NCI-H526 (cell line): ENCODE results near the gene MRPL32.
A peak's percentile ranks its signal among the peaks of the same experiment; 100 is the strongest.
"Not testable (repeated sequence)": the region's sequence is repeated elsewhere in the genome, so short reads cannot be mapped to it uniquely, and the experiment has no call there.

Experiments used
- DNase-seq, 2 experiments: peaks; one replicate each; lab custom pipeline; 2025; lab: John Stamatoyannopoulos, UW

MRPL32 gene

DNA sequence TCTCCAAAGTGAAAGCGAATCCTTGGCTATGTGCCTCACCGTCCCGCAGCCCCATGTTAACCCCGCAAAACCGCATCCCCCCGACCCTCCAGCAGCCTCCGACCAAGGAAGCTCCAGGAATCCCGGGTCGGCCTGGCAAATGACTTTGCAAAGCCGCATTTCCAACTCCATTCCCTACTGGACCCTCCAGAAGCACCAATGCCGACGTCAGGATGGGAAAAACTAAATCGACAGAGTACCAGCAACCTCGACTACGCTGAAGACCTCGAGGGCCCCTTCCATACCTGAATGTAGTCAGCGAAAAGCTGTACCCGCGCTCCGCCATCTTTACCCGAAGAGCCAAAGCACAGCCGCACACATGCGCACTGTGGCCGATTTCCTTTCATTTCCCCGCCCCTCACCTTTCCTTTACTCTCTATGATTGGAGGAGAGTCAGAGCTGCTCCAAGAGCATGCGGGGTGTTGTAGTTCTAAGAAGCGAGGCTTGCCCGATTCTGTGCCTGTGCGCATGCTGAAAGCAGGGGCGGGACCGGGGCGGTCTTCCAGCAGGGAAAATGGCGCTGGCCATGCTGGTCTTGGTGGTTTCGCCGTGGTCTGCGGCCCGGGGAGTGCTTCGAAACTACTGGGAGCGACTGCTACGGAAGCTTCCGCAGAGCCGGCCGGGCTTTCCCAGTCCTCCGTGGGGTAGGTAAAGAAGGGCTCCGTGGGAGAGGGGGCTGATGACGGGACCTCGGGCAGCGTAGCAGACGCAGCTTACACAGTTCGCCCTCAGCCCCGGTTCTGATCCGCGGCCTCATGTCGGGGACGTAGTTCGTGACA, at the start of gene MRPL32, which contains the start of gene PSMA2:
Gene MRPL32 (plus strand): TSS at position 543 of the 818 bp plus-strand sequence. CDS start 11 bp downstream, at position 554.
Gene PSMA2 (minus strand): TSS at position 341 of the 818 bp plus-strand sequence. CDS start 16 bp downstream, at position 325.
- peak; percentile 97 to 98 for DNase-seq

DNA sequence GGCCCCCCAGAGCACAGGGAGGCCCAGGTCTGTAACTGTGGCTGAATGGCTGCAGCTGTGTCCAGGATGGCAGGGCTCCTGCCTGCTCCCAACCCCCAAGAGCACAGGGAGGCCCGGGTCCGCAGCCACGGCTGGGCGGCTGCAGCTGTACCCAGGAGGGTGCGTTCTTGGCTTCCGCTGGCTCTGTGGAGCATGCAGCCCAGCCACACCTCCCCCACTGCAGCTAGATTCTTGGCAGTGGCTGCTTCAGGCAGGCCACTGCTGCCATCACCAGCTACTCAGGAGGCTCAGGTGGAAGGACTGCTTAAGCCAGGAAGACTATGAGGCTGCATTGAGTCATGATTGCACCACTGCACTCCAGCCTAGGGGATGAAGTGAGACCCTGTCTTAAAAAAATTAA, 48.2 kb upstream of the MRPL32 start:
- peak in 1 of 2 experiments; percentile 12 for DNase-seq

DNA sequence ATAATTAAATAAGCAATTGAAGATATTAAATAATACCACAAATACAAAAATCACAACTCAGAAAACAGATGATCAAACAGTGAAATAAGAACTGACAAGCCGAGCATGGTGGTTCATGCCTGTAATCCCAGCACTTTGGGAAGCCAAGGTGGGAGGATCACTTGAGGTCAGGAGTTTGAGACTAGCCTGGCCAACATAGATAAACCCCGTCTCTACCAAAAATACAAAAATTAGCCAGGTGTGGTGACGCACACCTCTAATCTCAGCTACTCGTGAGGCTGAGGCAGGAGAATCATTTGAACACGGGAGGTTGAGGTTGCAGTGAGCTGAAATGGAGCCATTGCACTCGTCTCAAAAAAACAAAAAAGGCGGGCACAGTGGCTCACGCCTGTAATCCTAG, 47.0 kb upstream of the MRPL32 start:
- DNase-seq: not testable (repeated sequence)

DNA sequence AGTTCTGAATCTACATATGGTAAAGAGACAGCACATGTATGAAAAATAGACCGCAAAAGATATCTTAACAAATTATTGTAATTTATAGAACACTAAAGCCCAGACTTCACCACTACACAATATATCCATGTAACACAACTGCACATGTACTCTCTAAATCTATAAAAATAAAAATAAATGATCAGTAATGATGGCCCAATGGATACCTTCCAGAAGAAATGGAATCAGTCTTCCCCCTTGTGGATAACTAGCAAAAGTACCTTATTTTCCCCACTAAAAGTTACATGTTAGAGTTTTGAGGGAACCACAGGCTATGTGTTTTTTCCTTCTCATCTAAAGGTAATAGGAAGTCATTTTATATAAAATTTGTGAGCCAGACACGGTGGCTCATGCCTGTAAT, 46.0 kb upstream of the MRPL32 start:
- DNase-seq: no peak

DNA sequence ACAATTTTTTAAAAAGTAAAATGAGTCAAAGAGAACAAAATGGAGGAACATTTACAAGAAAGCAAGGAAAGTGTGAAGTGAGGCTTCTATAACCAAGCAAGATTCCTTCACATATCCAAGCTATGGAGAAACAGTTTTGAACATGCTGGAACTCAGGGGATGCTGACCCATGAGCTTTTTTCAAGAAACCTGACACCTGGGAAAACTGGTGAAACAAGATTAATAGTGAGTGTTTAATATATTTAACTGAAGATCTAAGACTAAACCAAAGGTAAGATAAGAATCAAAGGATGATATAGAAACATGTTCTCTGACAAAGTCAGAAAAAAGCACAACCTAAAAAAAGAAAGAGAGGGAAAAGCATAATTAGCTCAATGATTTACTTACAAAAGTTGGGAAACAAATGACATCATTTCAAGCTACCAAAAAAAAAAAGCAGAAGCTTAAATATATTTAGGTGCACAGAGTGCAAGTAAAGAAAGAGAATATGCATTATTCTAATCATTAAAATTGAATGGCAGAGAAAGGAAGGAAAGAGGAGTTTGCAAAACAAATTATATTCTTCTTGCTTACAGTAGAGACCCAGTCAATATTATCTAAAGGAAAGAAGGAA, 45.2 kb upstream of the MRPL32 start:
- DNase-seq: no peak

DNA sequence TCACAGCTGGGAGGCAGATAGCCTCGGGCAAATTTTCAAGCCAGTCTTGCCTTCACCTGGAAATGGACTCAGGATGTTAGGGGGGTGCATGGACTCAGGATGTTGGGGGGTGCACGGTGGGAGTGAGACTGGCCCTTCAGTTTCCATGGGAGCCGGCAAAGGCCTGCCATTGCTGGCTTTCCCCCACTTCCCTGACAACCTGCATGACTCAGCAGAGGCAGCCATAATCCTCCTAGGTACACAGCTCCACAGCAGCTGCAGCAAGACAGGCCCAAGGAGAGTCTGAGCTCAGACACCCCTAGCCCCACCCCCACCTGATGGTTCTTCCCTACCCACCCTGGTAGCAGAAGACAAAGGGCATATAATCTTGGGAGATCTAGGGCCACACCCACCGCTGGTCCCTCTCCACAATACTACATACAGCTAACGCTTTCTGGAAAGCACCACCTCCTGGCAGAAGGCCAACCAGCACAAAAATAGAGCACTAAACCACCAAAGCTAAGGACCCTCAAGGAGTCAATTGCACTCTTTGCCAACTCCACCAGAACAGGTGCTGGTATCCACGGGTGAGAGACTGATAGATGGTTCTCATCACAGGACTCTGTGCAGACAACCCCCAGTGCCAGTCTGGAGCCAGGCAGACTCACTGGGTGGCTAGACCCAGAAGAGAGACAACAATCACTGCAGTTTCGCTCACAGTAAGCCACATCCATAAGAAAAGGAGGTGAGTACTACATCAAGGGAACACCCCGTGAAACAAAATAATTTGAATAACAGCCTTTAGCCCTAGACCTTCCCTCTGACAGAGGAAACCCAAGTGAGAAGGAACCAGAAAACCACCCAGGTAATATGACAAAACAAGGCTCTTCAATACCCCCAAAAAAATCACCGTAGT, 38.6 kb upstream of the MRPL32 start:
- no peak for DNase-seq

DNA sequence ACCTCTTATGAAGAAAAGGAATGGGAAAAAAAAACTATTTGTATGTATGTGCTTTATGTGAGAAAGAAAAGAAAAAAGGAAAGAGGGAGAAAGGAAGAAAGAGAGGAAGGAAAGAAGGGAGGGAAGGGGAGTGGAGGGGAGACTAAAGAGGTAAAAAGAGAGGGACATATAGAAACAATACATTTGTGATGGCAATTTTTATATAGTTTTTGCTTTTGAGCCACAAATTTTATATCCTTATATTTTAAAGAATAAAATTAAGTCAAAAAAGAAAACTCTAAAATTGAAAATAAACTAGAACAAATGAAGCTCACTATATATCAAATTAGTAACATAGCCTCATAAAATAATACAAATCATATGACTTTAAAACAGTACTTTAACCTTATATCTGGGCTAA, 31.3 kb upstream of the MRPL32 start:
- DNase-seq: no peak

DNA sequence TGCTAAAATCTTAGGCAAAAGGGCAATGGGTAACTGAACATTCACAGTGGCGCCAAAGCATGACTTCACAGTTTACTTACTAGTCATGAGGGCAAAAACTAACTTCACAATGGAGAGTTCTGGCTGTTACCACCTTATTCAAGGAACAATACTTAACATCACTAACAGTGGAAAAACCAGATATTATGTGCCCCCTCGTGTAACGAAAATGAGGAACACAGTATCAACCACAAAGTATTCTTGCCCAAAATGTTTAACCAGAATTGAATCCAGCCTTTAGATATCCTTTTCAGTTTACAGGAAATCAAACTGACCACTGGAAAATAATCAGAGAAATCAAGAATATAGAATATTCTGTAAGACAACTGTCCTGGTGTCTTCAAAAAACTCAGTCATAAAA, 29.8 kb upstream of the MRPL32 start:
- no peak for DNase-seq

DNA sequence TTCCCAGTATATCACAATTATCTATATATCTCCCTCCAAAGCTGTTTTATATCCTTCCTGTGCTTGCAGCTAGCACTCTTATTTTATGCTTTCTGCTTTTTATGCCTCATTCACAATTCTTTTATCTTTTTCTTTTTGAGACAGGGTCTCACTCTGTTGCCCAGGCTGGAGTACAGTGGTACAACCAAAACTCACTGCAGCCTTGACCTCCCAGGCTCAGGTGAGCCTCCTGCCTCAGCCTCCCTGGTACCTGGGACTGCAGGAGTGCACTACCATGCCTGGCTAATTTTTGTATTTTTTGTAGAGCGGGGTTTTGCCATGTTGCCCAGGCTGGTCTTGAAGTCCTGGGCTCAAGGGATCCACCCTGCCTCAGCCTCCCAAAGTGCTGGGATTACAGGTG, 26.0 kb upstream of the MRPL32 start:
- no peak for DNase-seq

DNA sequence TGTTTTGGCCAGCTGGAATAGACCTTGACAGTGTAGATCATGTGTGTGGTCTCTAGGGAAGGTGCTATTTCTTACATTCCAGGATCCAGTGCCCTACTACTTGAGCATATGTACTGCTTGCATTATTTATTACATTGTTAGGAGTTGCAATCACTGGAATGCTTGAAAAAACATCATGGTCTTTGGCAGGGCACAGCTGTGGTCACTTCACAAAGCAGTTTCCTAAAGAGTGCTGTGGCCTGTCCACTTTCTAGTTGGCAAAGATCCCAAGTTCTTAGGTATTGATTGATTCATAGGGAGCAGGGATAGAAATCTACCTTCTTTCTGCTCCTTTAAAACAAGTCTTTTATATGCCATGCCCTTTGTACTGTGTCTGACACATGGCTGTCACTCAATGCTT, 24.9 kb upstream of the MRPL32 start:
- DNase-seq: no peak

DNA sequence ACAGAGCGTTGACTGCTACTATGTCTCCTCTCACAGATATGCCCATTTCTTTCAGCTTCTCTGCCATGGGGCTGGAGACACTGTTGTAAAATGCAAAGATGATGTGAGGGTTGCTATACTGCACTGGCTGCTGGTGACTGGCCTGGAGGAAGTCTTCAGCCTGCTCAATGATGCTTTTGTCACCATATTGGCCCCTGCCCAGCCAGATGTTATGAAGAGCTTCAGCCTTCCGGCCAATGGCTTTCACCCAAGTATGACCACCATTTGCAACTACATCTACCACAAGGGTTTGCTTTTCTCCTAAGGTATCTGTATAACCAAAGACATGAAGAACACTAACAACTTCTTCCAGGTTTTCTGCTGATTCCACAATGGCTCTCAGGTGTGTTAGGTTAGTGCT, 21.9 kb upstream of the MRPL32 start:
- DNase-seq: no peak

DNA sequence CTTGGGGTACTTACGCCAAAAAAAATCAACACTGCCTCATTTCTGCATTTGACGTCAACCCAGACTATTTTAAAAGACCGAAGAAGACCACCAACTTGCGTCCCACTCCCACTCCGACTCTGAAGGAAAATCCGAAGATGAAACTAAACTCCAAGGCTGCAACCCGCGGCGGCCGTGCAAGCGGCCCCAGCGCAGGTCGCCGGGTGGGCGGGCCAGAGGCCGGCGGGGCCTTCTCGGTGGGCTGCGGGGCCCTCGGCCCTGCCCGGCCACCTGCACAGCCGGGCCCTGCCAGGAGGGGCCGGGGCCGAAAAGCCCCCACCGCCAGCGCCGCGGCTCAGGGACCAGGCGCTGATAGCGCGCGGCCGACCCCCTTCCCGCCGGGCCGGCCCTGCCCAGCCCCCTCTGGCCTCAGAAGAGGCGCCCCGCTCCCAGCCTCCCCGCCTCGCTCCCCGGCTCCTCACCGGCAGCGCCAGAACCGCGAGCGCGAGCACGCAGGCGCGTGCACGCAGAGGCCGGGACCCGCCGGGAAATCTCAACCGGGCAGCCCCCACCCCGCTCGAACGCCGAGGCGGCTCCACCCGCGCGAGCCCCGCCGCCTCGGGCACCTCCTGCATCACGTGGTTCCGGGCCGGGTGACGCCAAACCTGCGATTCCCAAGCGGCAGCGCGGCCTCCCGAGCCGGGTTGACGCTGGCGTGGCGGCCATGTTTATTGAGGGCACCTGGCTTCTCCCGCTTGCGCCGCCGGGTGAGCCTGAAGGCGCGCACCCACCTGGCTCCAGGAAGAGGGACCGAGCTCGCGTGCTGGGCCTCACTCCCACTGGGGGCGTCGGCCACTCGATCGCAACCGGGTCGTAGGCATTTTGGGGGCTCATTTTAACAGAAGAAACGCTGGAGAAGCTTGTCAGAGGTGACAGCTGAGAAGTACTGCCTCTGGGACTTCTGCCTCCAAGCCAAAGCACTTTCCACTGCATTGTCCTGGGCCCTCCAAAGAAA, 20.4 kb upstream of the MRPL32 start, which contains the start of gene C7orf25:
Gene C7orf25 (minus strand): TSS at position 617 of the 994 bp plus-strand sequence. CDS start 1,170 bp downstream, outside the sequence.
- DNase-seq: peak; percentile 88 to 97

DNA sequence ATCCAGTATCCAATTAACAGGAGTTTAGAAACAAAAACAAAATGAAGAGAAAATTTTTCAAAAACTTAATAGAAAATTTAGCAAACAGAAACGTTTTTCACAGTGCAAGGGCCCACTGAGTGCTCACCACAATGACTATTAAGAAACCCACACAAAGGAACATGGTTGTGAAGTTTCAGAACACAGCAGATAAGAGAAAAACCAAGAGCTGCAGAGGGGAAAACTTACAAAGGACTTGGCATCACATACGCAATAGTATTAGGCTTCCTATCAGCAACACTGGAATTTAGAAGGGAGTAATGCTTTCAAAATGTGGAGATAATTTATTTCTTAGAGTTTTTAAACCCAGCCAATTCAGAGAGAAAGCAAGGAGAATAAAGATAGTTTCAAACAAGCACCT, 18.6 kb upstream of the MRPL32 start:
- no peak for DNase-seq

DNA sequence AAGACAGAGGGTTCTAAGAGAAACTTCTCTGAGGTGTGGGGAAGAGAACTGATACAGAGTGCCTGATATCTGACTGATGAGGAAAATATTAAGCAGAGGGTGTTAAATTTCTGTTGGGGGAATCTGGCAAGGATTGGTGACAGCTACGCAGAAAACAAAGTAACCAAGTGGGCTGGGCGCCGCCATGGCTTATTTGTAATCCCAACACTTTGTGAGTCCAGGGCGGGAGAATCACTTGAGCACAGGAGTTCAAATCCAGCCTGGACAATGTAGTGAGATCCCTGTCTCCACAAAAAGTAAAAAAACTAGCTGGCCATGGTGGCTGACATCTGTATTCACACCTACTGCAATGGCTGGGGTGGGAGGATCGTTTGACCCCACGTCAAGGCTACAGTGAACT, 18.2 kb upstream of the MRPL32 start:
- DNase-seq: no peak

DNA sequence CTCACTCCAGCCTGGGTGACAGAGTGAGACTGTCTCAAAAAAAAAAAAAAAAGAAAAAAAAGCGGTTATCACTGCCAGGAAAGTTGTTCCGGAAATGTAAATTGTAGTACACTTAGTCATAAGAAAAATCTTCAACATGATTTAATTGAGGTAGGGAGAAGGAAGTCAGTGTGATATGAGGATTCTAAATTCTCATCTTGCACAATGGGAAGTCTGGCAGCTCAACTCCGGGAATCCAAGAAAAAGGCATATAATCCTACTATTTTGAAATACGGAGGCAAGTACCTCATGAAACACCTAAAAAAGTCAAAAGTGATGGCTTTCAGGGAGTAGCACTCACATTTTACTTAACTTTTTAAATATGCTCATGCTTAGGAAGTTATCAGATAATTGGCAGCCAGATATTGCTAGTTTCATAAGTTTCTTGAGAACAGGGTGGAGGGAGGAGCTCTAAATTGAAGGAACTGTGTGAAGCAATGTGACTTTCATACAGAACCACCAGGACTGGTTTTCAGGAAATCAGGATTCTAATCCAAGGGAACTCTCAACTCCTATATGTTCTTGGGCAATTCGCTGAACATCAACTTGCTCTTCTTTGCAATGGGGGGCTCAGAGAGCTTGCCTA, 17.6 kb upstream of the MRPL32 start:
- DNase-seq: no peak

DNA sequence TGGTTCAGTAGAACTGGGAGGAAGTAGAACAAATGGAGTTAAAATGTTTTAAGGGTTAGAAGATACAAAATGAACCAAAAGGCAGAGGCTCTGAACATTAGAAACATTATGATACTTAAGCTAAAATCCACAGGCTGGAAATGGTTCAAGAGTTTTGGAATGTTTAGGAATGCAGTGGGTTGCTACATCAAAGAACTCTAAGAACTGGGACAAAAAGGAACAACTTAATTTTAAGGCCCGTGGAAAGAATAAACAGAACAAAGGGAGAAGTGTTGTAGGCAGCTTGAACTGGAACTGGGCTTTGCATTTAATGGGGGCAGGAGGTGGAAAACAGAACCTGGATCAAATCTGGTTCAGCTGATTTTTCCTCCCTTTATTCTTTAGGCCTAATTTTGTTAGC, 16.8 kb upstream of the MRPL32 start:
- no peak for DNase-seq

DNA sequence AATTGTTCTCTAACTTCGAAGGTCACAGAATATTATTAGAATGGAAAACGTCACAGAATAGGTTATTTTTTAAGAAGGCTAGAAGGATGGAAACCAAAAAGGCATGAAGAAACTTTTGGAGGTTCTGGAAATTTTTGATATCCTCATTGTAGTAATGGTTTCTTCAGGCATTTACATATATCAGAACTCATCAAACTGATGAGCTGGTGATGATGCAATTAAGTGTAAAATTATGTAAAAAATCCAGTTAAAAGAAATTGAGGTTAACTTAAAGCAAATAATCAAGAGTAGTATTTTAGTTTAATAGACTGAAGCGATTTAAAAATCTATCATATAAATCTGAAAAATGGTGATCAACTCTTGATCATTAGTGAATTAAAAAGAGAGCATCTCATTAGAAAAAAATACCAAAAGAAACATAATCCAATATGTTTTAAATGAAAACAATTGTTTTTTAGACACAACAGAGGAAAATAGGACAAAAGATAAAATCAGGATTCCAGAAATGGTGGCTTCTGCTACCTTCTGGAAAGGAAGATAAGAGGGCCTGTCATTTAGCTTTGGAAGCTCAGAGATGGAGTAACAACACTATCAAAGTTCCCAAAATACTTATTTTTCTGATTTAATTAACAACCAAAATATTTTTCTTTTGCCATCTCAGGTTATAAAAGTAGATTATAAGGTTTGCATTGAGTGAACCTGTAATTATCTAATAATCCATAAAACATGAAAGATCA, 10.0 kb upstream of the MRPL32 start:
- no peak for DNase-seq

DNA sequence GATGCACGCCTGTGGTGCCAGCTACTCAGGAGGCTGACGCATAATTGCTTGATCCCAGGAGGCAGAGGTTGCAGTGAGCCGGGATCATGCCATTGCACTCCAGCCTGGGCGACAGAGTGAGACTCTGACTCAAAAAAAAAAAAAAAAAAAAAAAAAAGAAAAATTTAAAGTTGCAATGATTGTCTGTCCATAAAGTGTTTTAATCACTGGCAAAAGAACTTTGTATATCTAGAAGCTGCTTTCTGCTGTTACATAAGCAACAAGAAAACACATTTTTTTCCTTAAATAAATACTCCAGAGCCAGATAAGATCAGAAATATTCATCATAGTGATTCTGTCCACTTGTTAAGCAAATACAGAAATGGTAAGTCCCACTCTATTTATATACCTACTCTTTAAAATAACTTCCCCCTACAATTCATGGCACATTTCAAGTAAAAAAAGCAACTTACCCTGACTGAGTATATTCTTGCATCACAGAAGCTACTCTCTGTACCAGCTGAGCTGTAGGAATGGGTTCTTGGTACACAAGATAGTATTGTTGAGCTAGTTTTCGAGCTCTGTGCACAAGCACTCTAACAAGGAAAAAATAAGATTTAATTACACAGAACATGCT, 7.8 kb upstream of the MRPL32 start:
- no peak for DNase-seq

DNA sequence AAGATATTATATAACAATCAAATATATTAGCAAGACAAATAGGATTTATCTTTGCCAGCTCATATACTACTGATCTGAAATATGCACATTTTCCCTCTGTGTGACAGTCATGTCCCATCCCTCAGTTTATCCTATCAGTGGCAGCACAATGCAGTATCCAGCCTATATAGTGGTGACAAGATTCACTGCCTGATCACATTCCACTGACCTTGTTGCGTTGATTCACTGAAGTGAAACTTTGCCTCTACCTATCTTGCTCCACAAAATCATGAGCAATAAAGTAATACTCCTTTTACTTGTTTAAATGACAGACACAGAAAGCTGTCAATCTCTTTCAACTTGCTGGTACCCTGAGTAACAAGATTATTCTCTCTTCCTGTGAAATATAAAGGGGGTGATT, 6.5 kb upstream of the MRPL32 start:
- DNase-seq: no peak
